Calu3 (cell line): ENCODE data around the gene ABI1. TPM values are rescaled to one million over a fixed set of nuclear protein-coding genes. Genes with fewer than 3 reads are reported as not detected.

Source experiments
- BruUV-seq: library from RNA; stranded (reverse); fragments of 400-500 nt; replicated peaks from 2 replicates; lab custom pipeline; 2021; lab: Mats Ljungman, UMichigan
- CTCF ChIA-PET: fragments of 300-600 bp; sonication (Branson Sonifier 250); formaldehyde crosslinking; loops from one replicate; lab custom pipeline; 2022; ENCODE audit warnings: antibody characterized with exemption; lab: Charles Lee
- DNase-seq: peaks from one replicate; pipeline ENCODE4 v3.0.0; 2022
- H3K27ac Mint-ChIP-seq: one replicate; pipeline ENCODE4 v1.8.0; 2022; ENCODE audit warnings: mixed read lengths; ENCODE audit not compliant: unreplicated experiment
- H3K27me3 Mint-ChIP-seq: one replicate; pipeline ENCODE4 v1.8.0; 2022; ENCODE audit warnings: mixed read lengths; ENCODE audit not compliant: unreplicated experiment
- H3K36me3 Mint-ChIP-seq: one replicate; pipeline ENCODE4 v1.8.0; 2022; ENCODE audit warnings: mild to moderate bottlenecking, moderate library complexity, mixed read lengths; ENCODE audit not compliant: insufficient read depth, unreplicated experiment
- H3K4me1 Mint-ChIP-seq: one replicate; pipeline ENCODE4 v1.8.0; 2022; ENCODE audit warnings: mild to moderate bottlenecking, low read depth, mixed read lengths; ENCODE audit not compliant: unreplicated experiment
- H3K4me3 Mint-ChIP-seq: one replicate; pipeline ENCODE4 v1.8.0; 2022; ENCODE audit warnings: mild to moderate bottlenecking, low read depth, moderate library complexity, mixed read lengths; ENCODE audit not compliant: unreplicated experiment
- H3K9me3 Mint-ChIP-seq: one replicate; pipeline ENCODE4 v1.8.0; 2022; ENCODE audit warnings: low read depth, mixed read lengths; ENCODE audit not compliant: unreplicated experiment
- CTCF ChIP-seq: fragments of 200-600 bp; IDR thresholded peaks from one replicate; pipeline ENCODE4 v1.8.0; 2022; ENCODE audit warnings: antibody characterized with exemption; ENCODE audit not compliant: unreplicated experiment
- intact Hi-C: fragments of 100-400 bp; cut with micrococcal nuclease; formaldehyde crosslinking; loops from one replicate; pipeline ENCODE4 v1.10.0; 2022; ENCODE audit not compliant: unreplicated experiment
- total RNA-seq: library from RNA; stranded (reverse); gene quantifications from 2 replicates; pipeline ENCODE4 v1.2.3, GENCODE V29; 2022

Gene ABI1
- total RNA-seq, 1 experiment from 2014 or later = 61.9 TPM

- H3K27me3 Mint-ChIP-seq = no peaks in the 10 kb centered on the region
- no peak for DNase-seq
- CTCF ChIA-PET = no interaction called here
- H3K4me1 Mint-ChIP-seq = no peaks in the 10 kb centered on the region
- peaks cover 53% of the 10 kb centered on the region for H3K36me3 Mint-ChIP-seq
- no peak for TF ChIP-seq CTCF
- H3K27ac Mint-ChIP-seq = no peak overlapping the region
- intact Hi-C loops = no loop called here
- H3K9me3 Mint-ChIP-seq = no peaks in the 10 kb centered on the region
- no TSS peak for BruUV-seq
- H3K4me3 Mint-ChIP-seq = no peak overlapping the region
These were observed 121.6 kb downstream of the ABI1 start for GRCh38 chr10:26739071-26739631.

- TF ChIP-seq CTCF = no peak
- Mint-ChIP-seq H3K4me3 (no peak overlapping the region), H3K27me3 (no peaks in the 10 kb centered on the region)
These were observed 122.4 kb downstream of the ABI1 start for GRCh38 chr10:26738301-26738911.

GRCh38 chr10:26737730-26738129, 123.0 kb downstream of the ABI1 start:
- no TSS peak for BruUV-seq
- no peaks in the 10 kb centered on the region for H3K4me1 Mint-ChIP-seq
- H3K27me3 Mint-ChIP-seq = no peaks in the 10 kb centered on the region
- intact Hi-C loops = no loop called here
- H3K27ac Mint-ChIP-seq = no peak overlapping the region
- TF ChIP-seq CTCF = no peak
- peaks cover 48% of the 10 kb centered on the region for H3K36me3 Mint-ChIP-seq
- no peak overlapping the region for H3K4me3 Mint-ChIP-seq
- CTCF ChIA-PET = no interaction called here
- DNase-seq = no peak
- H3K9me3 Mint-ChIP-seq = no peaks in the 10 kb centered on the region

More at GRCh38 chr10:26738301-26738911, 122.4 kb downstream of the ABI1 start:
- no peak overlapping the region for H3K27ac Mint-ChIP-seq
- BruUV-seq = no TSS peak
- no peaks in the 10 kb centered on the region for H3K9me3 Mint-ChIP-seq
- peaks cover 52% of the 10 kb centered on the region for H3K36me3 Mint-ChIP-seq
- intact Hi-C loops = no loop called here
- no peak for DNase-seq
- no peaks in the 10 kb centered on the region for H3K4me1 Mint-ChIP-seq
- CTCF ChIA-PET = interaction anchor here (0.6 kb wide), 1 partner anchor 10 kb away, joined by 3 read pairs; no protein-coding TSS in a partner anchor

GRCh38 chr10:26735435-26735834, 125.3 kb downstream of the ABI1 start:
- CTCF ChIA-PET = no interaction called here
- no peak overlapping the region for H3K4me3 Mint-ChIP-seq
- no peaks in the 10 kb centered on the region for H3K27me3 Mint-ChIP-seq
- H3K4me1 Mint-ChIP-seq = no peaks in the 10 kb centered on the region
- no peaks in the 10 kb centered on the region for H3K9me3 Mint-ChIP-seq
- no peak for TF ChIP-seq CTCF
- H3K36me3 Mint-ChIP-seq = peaks cover 39% of the 10 kb centered on the region
- no peak for DNase-seq
- intact Hi-C loops = no loop called here
- BruUV-seq = no TSS peak
- H3K27ac Mint-ChIP-seq = no peak overlapping the region
